ENCODE measurements around the gene TMEM82.

The TMEM82 gene

GRCh38 chr1:15736892-15737261, 5.4 kb upstream of the TMEM82 start:
- no peak for DNase-seq

- DNase-seq = no peak
Measured at GRCh38 chr1:15737324-15738319, 4.7 kb upstream of the TMEM82 start.

- no peak for DNase-seq
Measured at GRCh38 chr1:15738416-15739113, 3.7 kb upstream of the TMEM82 start.

- no peak for DNase-seq
Measured at GRCh38 chr1:15739259-15739658, 3.0 kb upstream of the TMEM82 start.

GRCh38 chr1:15739745-15740144, 2.6 kb upstream of the TMEM82 start:
- peak in 1 of 2 experiments; percentile 17 for DNase-seq

- peak; percentile 63 to 77 for DNase-seq
Measured at GRCh38 chr1:15740924-15741850, 1.1 kb upstream of the TMEM82 start.

DNA sequence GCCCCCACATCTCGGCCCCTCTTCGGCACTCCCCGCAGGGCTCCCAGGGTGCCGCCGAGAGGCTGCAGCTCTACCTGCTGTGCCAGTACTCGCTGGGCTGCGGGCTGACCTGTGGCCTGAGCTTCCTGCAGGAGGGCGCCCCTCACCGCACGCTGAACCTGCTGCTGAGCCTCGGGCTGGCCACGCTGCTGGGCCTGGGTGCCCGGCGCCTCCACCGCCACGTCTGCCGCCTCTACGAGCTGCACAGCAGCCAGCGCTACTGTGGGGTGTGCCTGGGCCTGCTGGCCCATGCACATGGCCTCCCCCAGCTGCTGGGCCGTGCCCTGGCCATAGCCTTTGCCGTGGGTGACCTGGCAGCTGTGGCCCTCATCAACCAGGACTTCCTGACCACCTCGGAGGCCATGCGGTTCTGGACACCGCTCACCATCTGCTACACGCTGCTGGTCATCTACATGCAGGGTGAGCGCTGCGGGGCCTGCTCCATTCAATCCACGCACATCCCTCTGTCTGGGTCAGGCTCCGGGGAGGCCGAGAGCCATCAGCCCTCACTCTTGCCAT, 1.9 kb downstream of the TMEM82 start:
- DNase-seq = no peak

GRCh38 chr1:15747378-15747777, 5.1 kb downstream of the TMEM82 start:
- no peak for DNase-seq

DNA sequence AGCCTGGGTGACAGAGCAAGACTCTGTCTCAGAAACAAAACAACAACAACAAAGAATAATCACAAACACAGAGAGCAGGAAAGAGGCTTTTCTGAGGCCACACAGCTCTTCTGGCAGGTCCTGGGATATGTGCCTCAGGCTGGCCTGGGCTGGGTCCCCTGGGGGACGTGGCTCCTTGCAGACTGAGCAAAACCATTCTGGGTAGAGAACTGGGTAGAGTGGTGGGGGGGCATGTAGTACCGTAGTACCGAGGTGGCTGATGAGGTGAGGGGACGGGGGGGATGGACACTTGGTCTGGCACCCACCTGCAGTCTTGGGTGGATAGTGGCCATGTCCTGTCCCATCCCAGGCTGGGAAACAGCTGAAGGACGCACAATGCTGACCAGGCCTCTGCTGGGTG, 6.0 kb downstream of the TMEM82 start:
- no peak for DNase-seq

DNA sequence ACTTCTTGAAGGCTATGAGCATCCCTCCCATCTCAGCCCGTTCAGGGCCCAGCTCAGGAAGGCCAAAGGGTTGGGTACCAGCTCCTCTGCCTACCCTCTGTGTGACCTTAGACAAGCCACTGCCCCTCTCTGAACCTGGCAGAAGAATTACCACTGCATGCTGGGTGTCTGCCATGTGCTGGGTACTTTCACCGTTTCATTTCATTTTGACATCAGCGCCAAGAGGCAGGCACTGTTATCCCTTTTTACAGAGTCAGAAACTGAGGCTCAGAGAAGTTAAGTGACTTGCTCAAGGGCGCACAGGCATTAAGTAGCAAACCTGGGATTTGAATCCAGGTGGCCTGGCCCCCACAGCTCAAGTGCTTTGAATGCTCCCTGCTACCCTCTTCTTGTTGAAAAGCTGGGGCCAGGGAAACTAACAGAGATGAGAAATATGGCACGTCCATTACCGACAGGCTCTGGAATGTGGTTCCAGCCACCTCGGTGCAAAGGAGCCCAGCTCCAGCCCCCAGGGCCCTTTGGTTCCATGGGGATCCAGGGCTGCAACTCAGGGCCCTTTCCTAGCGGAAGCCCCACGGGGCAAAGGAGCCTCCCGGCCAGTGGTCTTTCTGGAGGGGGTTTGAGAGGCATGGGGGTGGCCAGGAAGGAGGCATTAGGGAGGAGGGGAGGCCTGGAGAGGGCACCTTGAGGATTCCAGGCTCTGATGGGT, 6.5 kb downstream of the TMEM82 start:
- DNase-seq = no peak

- DNase-seq = no peak
Measured at GRCh38 chr1:15749399-15750291, 7.3 kb downstream of the TMEM82 start.

- no peak for DNase-seq
Measured at GRCh38 chr1:15750924-15751323, 8.6 kb downstream of the TMEM82 start.

DNA sequence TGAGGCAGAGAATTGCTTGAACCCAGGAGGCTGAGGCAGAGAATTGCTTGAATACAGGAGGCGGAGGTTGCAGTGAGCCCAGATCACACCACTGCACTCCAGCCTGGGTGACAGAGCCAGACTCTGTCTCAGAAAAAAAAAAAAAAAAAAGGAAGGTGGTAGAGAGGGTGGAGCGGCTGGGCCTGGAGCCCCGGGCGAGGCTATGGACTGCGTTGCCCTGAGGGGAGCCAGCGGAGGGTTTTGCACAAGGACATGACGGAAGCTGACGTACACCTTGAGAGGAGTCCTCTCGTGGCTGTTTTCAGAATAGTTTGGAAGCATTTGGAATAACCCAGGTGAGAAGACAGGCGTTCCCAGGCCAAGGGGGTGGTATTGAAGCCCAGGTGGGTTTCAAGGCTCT, 9.4 kb downstream of the TMEM82 start:
- no peak for DNase-seq

DNA sequence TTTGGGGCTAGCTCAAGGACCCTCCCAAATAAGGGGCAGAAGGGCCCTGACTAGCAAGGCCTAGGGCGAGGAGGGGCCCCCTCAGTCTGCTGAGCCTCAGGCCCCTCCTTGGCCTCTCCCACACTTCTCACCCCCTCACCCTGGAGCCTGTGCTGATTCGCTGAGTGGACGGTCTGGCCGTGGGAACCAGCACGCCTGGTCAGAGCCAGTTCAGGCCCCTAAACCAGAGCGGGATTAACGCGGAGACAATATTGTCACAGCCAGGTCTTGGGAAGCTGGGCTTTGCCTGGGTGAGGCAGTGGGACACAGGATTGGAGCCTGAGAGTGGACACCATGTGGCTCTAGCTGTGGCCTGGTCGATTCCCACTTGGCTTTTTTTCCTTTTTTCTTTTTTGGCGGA, 11.5 kb downstream of the TMEM82 start:
- DNase-seq = no peak

- no peak for DNase-seq
Measured at GRCh38 chr1:15755021-15755645, 12.8 kb downstream of the TMEM82 start.

DNA sequence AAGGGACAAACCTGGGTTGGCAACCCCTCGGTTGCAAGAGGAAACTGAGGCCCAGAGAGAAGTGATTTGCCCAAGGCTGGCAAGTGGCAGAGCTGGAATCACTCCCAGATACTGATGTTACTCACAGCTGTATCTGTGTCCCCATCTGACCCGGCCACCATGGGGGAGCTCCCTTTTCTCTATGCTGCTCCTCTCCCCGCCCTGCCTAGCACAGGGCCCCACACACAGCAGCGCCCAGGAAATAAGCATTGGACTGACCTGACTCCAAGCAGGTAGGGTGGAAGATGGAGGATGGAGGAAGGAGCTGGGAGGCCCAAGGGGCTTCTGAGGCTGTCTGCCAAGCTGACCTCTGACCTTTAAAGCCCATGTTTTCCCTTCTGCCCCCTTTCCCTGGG, 13.3 kb downstream of the TMEM82 start:
- DNase-seq = no peak

GRCh38 chr1:15756143-15757015, 14.1 kb downstream of the TMEM82 start:
- no peak for DNase-seq

- DNase-seq = no peak
Measured at GRCh38 chr1:15757016-15757543, 14.8 kb downstream of the TMEM82 start.

Data from NCI-H524 (cell line).